GM12892 (cell line): ENCODE results near the gene RXRG.

Experiments used
- DNase-seq: peaks from one replicate; pipeline ENCODE4 v3.0.0; 2011; ENCODE audit not compliant: insufficient read length
- FAIRE-seq: peaks from 2 replicates; lab custom pipeline; 2011; peaks lifted over from hg19 to GRCh38; lab: Jason Lieb, UNC
- POLR2A ChIP-seq: IDR thresholded peaks from 2 replicates; pipeline ENCODE4 v1.6.1; 2011; ENCODE audit warnings: low read depth, low read length, control low read depth
- POLR2AphosphoS5 ChIP-seq: IDR thresholded peaks from 2 replicates; pipeline ENCODE4 v1.6.1; 2011; ENCODE audit warnings: low read depth, low read length, control low read depth
- TAF1 ChIP-seq: IDR thresholded peaks from 2 replicates; pipeline ENCODE4 v1.6.1; 2011; ENCODE audit warnings: low read depth, mild to moderate bottlenecking, control low read depth, low read length, borderline replicate concordance

The RXRG gene

DNA sequence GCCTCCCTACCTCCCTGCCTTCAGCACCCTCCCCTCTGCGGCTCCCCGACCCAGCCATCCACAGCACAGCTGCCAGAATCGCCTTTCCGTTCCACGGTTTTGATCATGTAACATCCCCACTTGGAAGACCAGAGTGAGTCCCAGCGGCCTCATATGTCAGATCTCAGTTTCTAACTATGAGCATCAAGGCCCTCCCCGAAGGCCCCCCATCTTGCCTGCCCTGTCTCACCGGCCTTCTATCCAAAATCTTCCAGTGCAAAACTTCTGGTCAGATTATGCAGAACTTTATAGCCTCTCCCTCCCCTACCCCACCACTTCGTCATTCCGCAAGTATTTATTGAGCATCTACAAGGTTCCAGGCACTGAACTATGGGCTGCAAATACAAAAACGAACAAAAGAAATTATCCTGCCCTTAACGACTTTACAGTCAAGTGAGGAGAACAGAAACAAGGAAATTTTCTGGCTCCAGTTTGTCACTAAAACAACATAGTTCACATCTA is 68.1 kb downstream of the RXRG start:
- DNase-seq (no peak), FAIRE-seq (no peak)
- TF ChIP-seq POLR2AphosphoS5 (no peak), POLR2A (no peak), TAF1 (no peak)

DNA sequence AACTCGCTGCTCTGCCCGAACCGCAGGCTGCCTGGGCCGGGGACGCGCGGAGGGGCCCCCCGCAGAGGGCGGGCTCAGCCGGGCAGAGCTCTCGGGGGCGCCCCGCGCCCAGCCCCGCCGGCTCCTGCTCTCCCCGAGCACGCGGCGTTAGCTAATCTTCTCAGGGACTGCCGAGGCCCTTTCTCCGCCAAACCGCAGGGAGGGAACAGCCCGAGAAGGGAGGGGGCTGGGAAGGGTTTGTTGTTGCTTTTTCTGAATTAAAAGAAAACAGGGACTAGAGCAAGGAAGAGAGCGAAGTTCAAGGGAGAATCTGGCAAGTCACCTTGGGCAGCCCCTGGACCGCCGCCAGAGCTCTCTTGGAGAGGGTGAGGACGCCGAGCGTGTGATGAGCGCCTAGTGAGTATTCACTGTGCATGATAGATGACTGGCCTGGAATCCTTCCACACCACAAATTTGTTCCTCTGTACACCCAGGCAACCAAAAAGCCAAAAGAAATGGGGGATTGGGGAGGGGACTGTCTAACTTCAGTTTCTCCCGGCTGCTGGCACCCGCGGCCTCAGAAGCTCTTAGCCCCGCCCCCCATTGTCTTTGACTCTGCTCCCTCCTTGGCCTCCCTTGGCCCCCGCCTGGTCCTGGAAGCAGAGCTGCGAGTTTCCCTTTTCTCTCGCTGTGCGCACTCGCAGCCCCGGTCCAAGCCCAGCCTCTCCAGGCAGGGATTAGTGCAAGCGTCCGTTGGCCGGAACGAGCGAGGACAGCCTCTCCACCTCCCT is 68.7 kb downstream of the RXRG start:
- no peak for TF ChIP-seq POLR2AphosphoS5
- no peak for TF ChIP-seq POLR2A
- no peak for TF ChIP-seq TAF1
- FAIRE-seq (peak; percentile 17), DNase-seq (no peak)

DNA sequence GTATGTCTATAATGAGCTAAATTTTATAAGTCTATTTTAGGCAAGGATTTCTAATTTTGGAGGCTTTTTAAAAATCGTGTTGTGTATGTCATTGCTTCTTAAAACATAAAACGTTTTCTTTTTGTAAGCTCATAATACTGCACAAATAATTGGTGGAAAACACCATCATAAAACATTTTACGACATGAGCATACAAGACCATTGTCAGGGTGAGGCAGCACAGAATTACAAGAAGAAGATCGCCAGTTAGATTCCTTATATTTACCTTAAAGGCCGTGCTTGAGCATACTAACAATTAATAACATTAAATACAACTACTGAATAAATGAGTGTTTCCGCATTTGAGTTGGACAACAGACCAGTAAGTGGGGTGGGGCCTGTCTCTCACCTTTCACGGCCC is 69.3 kb downstream of the RXRG start:
- DNase-seq (no peak), FAIRE-seq (no peak)
- no peak for TF ChIP-seq TAF1
- TF ChIP-seq POLR2A: no peak
- TF ChIP-seq POLR2AphosphoS5: no peak

DNA sequence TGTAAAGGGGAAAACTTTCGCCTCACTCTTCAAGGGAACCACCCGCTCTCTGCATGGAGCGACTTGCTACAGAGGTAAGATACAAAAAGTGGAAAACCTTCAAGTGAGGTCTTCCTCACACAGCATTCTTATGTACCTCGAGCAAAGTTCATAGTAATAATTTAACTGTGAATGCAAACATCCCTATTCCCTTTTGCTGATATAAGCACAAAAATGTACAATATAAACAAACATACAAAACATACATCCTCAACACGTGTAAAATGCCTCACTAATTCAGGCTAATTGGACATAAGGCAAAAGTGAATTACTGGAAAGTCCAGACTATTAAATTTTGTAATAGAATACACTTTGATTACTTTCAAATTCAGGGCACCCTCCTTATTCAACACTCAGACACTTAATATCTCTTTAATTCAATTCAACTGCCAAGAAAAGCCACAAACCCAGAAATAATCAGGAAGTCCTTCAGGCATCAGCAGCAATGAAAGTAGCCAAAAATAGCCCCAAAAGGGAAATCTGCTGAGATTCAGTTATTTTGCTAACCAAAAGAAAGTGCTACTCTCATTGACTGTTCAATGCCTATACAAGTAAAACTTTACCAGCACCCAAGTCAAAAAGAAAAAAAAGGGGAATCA is 73.2 kb downstream of the RXRG start:
- no peak for DNase-seq
- no peak for TF ChIP-seq POLR2A
- TF ChIP-seq TAF1: no peak
- TF ChIP-seq POLR2AphosphoS5: no peak
- no peak for FAIRE-seq

DNA sequence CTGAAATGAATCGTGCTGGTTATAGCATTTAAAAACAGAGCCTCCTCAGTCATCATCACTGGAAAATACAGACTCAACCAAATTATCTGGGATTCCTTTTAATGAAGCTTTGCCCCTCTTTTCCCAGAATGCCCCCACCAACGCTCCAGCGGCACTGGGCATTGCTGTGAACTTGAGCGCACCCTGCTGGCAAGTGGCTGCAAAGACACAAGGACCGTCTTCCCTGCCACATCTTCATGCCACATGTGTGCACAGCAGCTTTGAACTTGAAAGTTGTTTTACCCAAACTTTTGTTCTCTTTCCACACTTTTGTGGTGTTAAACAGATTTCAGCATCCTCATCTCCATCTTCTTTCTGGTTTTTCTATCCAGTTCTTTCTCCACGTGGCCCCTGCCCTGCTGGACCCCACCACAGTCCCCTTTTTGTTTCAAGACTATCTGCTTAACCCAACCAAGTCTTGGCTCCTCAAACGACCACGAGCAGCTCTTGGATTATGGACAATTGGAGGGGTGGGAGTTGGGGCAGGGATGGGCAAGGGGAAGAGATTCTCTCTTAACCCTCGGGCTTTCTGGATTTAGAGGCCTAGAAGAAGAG is 75.6 kb downstream of the RXRG start:
- FAIRE-seq (peak; percentile 81), DNase-seq (peak; percentile 29)
- TF ChIP-seq TAF1 (no peak), POLR2AphosphoS5 (no peak)

DNA sequence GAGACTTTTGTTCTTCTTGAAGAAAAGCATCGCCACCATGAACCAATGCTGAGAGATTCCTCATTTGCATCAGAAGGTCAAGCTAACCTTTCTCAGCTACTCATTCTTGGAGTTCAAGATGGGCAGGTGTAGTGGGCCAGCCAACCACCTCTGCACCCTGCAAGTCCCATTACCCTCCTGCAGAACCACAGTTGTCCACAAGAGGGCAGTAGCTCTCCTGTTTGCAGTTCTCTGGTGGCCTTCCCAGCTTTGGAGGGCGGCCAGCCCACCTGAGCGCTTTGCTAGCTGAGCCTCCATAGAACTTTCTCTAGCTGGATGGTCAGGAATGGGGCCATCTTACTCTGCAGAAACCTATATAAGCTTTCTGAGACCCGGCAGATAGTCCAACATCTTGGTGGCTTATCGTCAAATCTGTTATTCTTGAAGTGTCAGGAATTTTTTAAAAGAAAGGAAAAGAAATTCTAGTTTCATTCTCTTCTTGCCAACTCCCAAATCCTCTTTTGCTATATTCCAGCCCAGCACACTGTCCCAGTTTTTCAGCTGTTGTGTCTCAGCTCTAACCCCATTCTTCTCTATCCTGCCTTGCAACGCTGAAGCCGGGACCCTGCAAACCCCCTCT is 77.4 kb downstream of the RXRG start:
- peak; percentile 51 for DNase-seq
- no peak for TF ChIP-seq TAF1
- TF ChIP-seq POLR2A: no peak
- TF ChIP-seq POLR2AphosphoS5: no peak
- peak; percentile 81 for FAIRE-seq

DNA sequence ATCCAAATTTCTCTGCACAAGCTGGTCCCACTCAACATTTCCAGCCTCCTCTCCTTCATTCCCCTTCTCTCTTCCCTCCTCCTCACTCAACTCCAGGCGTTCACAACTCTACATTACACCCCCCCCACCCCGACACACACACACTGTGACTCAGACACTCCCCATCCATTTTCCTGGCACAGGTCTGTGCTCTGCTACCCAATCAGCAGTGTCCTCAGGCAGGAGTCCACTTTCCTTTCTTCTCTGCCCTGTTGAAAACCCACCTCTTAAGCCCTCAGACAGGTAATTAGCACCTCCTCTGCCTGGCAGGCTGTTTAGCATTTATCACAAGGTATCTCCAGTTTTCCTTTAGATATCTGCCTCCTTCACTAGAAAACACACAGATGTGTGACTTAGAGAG is 79.6 kb downstream of the RXRG start:
- no peak for TF ChIP-seq POLR2AphosphoS5
- no peak for TF ChIP-seq POLR2A
- TF ChIP-seq TAF1: no peak
- FAIRE-seq (no peak), DNase-seq (no peak)

DNA sequence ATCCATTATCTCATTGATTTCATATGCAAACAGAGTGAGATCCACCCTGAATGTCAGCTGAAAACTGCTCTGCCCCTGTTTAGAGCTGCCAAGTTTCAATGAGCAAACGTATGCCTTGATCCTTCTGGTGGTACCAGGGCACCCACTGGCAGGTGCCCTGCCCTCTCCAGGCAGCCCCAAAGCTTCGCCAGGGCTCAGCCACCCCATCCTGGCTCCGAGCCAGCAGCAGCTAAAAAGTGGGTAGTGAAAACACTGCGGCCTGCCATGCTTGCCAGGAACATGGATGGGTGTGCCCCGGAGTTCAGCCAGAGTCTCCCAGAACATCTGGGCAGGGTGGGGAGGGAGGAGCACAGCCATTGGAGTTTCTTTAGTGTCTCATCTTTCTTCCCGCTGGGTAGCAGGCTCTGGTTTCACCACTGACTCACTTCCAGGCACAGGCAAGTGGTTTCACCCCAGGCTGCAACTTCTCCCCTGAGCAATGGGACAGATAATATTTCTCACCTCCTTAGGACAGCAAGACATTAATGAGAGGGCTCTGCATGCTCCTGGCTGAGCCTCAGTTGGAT is 80.3 kb downstream of the RXRG start:
- no peak for DNase-seq
- TF ChIP-seq POLR2A: no peak
- TF ChIP-seq POLR2AphosphoS5: no peak
- TF ChIP-seq TAF1: no peak
- no peak for FAIRE-seq

DNA sequence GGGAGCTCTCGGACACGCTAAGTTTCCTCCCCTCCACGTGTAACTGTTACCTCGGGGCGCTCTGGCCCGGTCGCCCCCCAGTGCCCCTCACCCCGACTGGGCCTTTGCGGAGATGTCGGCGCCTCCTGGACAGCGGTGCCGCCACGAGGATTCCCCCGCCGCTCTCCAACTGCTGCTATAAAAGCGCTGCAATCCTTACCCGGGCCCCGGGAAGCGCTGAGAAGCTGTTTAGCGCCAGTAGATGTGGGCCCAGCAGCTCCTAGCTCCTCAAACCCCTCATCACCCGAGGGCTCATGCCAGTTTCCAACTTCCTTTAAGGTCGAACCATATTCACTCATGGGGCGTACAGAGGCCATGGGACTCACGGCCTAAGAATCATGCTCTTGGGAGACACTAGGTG is 88.0 kb downstream of the RXRG start:
- FAIRE-seq (no peak), DNase-seq (no peak)
- TF ChIP-seq POLR2AphosphoS5: no peak
- TF ChIP-seq TAF1: no peak
- no peak for TF ChIP-seq POLR2A

DNA sequence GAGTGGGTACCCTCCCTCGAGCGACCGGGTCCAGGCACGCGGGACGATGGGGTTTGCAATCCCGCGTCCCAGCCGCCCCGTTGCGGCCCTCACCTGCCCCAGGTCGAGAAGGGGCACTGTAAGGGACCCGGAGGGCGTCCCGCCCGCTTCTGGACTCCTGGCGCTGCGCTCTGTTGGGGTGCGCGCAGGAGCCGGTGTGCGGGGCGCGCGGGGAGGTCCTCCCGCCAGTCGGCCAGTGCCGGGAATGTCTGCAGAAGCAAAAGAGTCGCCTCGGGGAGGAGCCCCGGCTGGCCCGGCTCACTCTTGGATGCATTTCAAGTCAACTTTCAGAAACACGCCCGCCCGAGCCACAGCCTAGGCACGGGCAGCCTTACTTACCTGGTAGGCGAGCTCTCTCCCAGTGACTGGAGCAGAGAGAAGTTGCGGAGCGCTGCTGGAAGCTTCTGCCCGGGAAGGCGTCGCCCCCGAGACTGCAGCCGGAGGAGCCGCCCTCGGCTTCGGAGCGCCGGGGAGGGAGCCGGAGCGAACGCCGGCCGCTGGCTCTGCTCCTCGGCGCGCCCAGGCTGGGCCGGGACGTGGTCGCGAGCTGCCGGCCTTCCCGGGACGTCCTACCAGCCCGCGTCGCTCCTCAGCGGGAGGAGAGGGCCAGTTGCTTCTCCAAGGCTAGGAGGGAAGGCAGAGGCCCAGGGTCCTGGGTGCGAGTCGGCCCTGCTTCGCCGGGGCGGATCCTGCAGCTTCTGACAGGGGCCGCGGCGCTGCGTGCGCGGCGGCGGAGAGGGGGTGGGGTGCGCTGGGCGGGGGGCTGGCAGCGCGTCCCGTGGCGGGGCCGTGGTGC is 88.7 kb downstream of the RXRG start, which contains the start of gene LMX1A:
Gene LMX1A, minus strand, starts transcription at position 739 of the 835 bp plus-strand sequence. CDS start 1,156 bp downstream, outside the sequence.
- DNase-seq (peak; percentile 23), FAIRE-seq (no peak)
- no peak for TF ChIP-seq POLR2A
- TF ChIP-seq POLR2AphosphoS5: no peak
- TF ChIP-seq TAF1: no peak
